Measurements from ENCODE around the gene IPMK. TPM values are rescaled to one million over a fixed set of nuclear protein-coding genes. Genes with fewer than 3 reads are reported as not detected.

Gene IPMK
- total and polyA plus RNA-seq, 2 donors from 2014 or later = 1.7 to 5.0 TPM

DNA sequence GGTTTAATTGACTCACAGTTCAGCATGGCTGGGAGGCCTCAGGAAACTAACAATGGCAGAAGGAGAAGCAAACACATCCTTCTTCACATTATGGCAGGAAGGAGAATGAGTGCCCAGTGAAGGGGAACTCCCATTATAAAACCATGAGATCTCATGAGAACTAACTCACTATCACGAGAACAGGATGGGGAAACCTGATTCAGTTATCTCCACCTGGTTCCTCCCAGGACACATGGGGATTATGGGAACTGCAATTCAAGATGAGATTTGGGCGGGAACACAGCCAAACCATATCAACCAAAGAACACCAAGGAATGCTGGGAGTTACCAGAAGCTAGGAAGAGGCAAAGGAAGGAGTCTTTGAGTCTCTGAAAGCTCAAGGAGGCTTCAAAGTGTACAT, 94.3 kb downstream of the IPMK start:
- intact Hi-C loops (cut with DNase I) = no loop called here
- no peak overlapping the region for H3K27ac ChIP-seq (ENCODE audit: low read depth in 2 of 2, low read length in 2 of 2)
- TF ChIP-seq, protein P1, sequence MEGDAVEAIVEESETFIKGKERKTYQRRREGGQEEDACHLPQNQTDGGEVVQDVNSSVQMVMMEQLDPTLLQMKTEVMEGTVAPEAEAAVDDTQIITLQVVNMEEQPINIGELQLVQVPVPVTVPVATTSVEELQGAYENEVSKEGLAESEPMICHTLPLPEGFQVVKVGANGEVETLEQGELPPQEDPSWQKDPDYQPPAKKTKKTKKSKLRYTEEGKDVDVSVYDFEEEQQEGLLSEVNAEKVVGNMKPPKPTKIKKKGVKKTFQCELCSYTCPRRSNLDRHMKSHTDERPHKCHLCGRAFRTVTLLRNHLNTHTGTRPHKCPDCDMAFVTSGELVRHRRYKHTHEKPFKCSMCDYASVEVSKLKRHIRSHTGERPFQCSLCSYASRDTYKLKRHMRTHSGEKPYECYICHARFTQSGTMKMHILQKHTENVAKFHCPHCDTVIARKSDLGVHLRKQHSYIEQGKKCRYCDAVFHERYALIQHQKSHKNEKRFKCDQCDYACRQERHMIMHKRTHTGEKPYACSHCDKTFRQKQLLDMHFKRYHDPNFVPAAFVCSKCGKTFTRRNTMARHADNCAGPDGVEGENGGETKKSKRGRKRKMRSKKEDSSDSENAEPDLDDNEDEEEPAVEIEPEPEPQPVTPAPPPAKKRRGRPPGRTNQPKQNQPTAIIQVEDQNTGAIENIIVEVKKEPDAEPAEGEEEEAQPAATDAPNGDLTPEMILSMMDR (IDR thresholded peaks at IDR 0.05; ENCODE audit: borderline replicate concordance, extremely low read depth, insufficient read depth) = no peak
- no peak for DNase-seq
- FAIRE-seq = no peak
- no peaks in the 10 kb centered on the region for H3K36me3 ChIP-seq (ENCODE audit: control insufficient read depth in 2 of 3, insufficient read depth in 3 of 3, low read length in 3 of 3)
- H3K9me3 ChIP-seq (ENCODE audit: control insufficient read depth in 2 of 3, insufficient read depth in 1 of 3, low read length in 3 of 3) = no peaks in the 10 kb centered on the region
- no peak overlapping the region for H3K9ac ChIP-seq (ENCODE audit: low read length in 3 of 3)
- no peaks in the 10 kb centered on the region for H3K27me3 ChIP-seq (ENCODE audit: control insufficient read depth, insufficient read depth, low read length)
- no peaks in the 10 kb centered on the region for H3K4me1 ChIP-seq (ENCODE audit: control insufficient read depth in 2 of 3, insufficient read depth in 2 of 3, low read depth in 1 of 3, low read length in 3 of 3)
- no peak overlapping the region for H3K4me3 ChIP-seq (ENCODE audit: low read length in 3 of 3)

GRCh38 chr10:58171146-58171545, 96.5 kb downstream of the IPMK start:
- no peaks in the 10 kb centered on the region for H3K9me3 ChIP-seq (ENCODE audit: control insufficient read depth in 2 of 3, insufficient read depth in 1 of 3, low read length in 3 of 3)
- H3K4me3 ChIP-seq (ENCODE audit: low read length in 3 of 3) = no peak overlapping the region
- H3K4me1 ChIP-seq (ENCODE audit: control insufficient read depth in 2 of 3, insufficient read depth in 2 of 3, low read depth in 1 of 3, low read length in 3 of 3) = no peaks in the 10 kb centered on the region
- FAIRE-seq (no peak), DNase-seq (no peak)
- H3K27ac ChIP-seq (ENCODE audit: low read depth in 2 of 2, low read length in 2 of 2) = no peak overlapping the region
- no peak overlapping the region for H3K9ac ChIP-seq (ENCODE audit: low read length in 3 of 3)
- TF ChIP-seq, protein P1 (IDR thresholded peaks at IDR 0.05; ENCODE audit: borderline replicate concordance, extremely low read depth, insufficient read depth) = no peak
- intact Hi-C loops (cut with DNase I) = no loop called here
- H3K27me3 ChIP-seq (ENCODE audit: control insufficient read depth, insufficient read depth, low read length) = no peaks in the 10 kb centered on the region
- no peaks in the 10 kb centered on the region for H3K36me3 ChIP-seq (ENCODE audit: control insufficient read depth in 2 of 3, insufficient read depth in 3 of 3, low read length in 3 of 3)

DNA sequence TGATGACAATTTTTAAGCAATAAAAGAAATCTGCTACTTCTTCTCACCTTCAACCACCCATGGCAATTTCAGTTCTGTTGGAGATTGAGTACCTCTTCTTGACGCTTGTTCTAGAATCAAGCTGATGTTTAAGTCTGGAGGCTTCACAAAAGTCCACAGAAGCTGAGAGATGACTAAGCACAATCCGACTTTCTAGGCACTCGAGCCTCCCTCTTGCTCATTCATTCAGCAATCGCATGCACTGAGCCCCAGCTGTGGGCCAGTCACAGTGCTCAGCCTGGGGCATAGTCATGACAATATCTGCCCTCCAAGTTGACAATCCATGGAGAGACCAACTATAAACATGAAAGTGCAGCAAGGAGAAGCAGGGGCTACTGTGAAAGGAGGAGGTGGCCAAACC, 103.2 kb downstream of the IPMK start:
- TF ChIP-seq, protein P1 (IDR thresholded peaks at IDR 0.05; ENCODE audit: borderline replicate concordance, extremely low read depth, insufficient read depth) = no peak
- no peak for FAIRE-seq
- no peak overlapping the region for H3K27ac ChIP-seq (ENCODE audit: low read depth in 2 of 2, low read length in 2 of 2)
- intact Hi-C loops (cut with DNase I) = no loop called here
- DNase-seq = no peak
- no peak overlapping the region for H3K9ac ChIP-seq (ENCODE audit: low read length in 3 of 3)
- no peaks in the 10 kb centered on the region for H3K4me1 ChIP-seq (ENCODE audit: control insufficient read depth in 2 of 3, insufficient read depth in 2 of 3, low read depth in 1 of 3, low read length in 3 of 3)
- no peaks in the 10 kb centered on the region for H3K9me3 ChIP-seq (ENCODE audit: control insufficient read depth in 2 of 3, insufficient read depth in 1 of 3, low read length in 3 of 3)
- H3K27me3 ChIP-seq (ENCODE audit: control insufficient read depth, insufficient read depth, low read length) = no peaks in the 10 kb centered on the region
- no peak overlapping the region for H3K4me3 ChIP-seq (ENCODE audit: low read length in 3 of 3)
- no peaks in the 10 kb centered on the region for H3K36me3 ChIP-seq (ENCODE audit: control insufficient read depth in 2 of 3, insufficient read depth in 3 of 3, low read length in 3 of 3)

DNA sequence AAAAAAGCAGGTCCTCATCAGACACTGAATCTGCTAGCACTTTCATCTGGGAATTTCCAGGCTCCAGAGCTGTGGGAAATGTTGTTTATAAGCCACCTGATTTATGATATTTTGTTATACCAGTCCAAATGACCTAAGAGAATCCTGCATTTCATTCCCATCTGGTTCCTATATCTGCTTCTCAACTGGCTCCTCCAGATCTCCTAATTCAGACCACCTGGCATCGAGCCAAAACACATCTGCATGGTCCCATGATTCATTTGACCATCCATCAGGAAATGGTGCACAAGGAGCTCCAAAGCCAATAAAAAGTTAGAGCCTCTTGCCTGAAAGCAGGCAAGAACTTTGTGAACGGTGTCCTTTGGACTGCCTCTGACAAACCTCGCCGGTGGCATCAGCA, 108.9 kb downstream of the IPMK start:
- FAIRE-seq (no peak), DNase-seq (peak in 1 of 5 donors; percentile 2)
- TF ChIP-seq, protein P1 (IDR thresholded peaks at IDR 0.05; ENCODE audit: borderline replicate concordance, extremely low read depth, insufficient read depth) = no peak
- no peaks in the 10 kb centered on the region for H3K4me1 ChIP-seq (ENCODE audit: control insufficient read depth in 2 of 3, insufficient read depth in 2 of 3, low read depth in 1 of 3, low read length in 3 of 3)
- H3K27me3 ChIP-seq (ENCODE audit: control insufficient read depth, insufficient read depth, low read length) = no peaks in the 10 kb centered on the region
- no peak overlapping the region for H3K4me3 ChIP-seq (ENCODE audit: low read length in 3 of 3)
- no peaks in the 10 kb centered on the region for H3K9me3 ChIP-seq (ENCODE audit: control insufficient read depth in 2 of 3, insufficient read depth in 1 of 3, low read length in 3 of 3)
- intact Hi-C loops (cut with DNase I) = no loop called here
- no peak overlapping the region for H3K9ac ChIP-seq (ENCODE audit: low read length in 3 of 3)
- H3K36me3 ChIP-seq (ENCODE audit: control insufficient read depth in 2 of 3, insufficient read depth in 3 of 3, low read length in 3 of 3) = no peaks in the 10 kb centered on the region
- no peak overlapping the region for H3K27ac ChIP-seq (ENCODE audit: low read depth in 2 of 2, low read length in 2 of 2)
